ENCODE measurements around the gene BCCIP. TPM values are rescaled to one million over a fixed set of nuclear protein-coding genes. Genes with fewer than 3 reads are reported as not detected.

BCCIP gene

GRCh38 chr10:125881192-125881591 is 57.8 kb downstream of the BCCIP start, which contains the start of gene DHX32:
TSS of gene DHX32 (minus strand) at chr10:125881292. CDS start at chr10:125880824, 468 bp downstream.
- no peak within 1 kb of the TSS for H3K14ac ChIP-seq (ENCODE audit: low read length in 2 of 2)
- H2BK15ac ChIP-seq (ENCODE audit: low read depth, poor library complexity, severe bottlenecking) = no peak within 1 kb of the TSS
- no peak within 1 kb of the TSS for H3K4ac ChIP-seq (ENCODE audit: low read depth in 1 of 2, low read length in 2 of 2)
- no peak within 1 kb of the TSS for H2BK12ac ChIP-seq (ENCODE audit: low read length in 2 of 2)
- peak; percentile 47 for DNase-seq
- no peak within 1 kb of the TSS for H2AFZ ChIP-seq (ENCODE audit: low read depth, low read length)
- H3K4me3 ChIP-seq (ENCODE audit: insufficient read depth in 1 of 2, low read depth in 1 of 2, low read length in 2 of 2) = no peak within 1 kb of the TSS
- no peak within 1 kb of the TSS for H2BK120ac ChIP-seq (ENCODE audit: low read depth, low read length)
- no peak within 1 kb of the TSS for H3K9ac ChIP-seq (ENCODE audit: low read length)
- no peak within 1 kb of the TSS for H4K8ac ChIP-seq (ENCODE audit: low read length)
- no peak within 1 kb of the TSS for H2BK5ac ChIP-seq (ENCODE audit: low read depth, low read length, poor library complexity, severe bottlenecking)
- no peak within 1 kb of the TSS for H3K27ac ChIP-seq (ENCODE audit: low read length, poor library complexity, severe bottlenecking)
- H2AK5ac ChIP-seq (ENCODE audit: low read length, severe bottlenecking) = no peak within 1 kb of the TSS
- no peak within 1 kb of the TSS for H4K91ac ChIP-seq (ENCODE audit: low read length)
- H3K23ac ChIP-seq (ENCODE audit: low read length in 2 of 2) = no peak within 1 kb of the TSS
- H3K4me2 ChIP-seq (ENCODE audit: low read length, poor library complexity, severe bottlenecking) = no peak within 1 kb of the TSS
- peaks cover 0 to 39% of the 10 kb centered on the region in 2 experiments for H3K36me3 ChIP-seq (ENCODE audit: control insufficient read depth in 1 of 2, insufficient read depth in 2 of 2, low read depth in 1 of 2, low read length in 2 of 2)
- H3K18ac ChIP-seq (ENCODE audit: low read depth in 1 of 2, low read length in 2 of 2) = peak within 1 kb of the TSS in 1 of 2 experiments; percentile 43
- peaks cover 23% of the 10 kb centered on the region for H3K79me1 ChIP-seq (replicated peaks; ENCODE audit: low read length, poor library complexity, severe bottlenecking)
- peaks cover 10% of the 10 kb centered on the region for H3K4me1 ChIP-seq (ENCODE audit: control insufficient read depth, insufficient read depth, low read depth, low read length)
- 24% methylated on average over 3 of the region's 4 CpGs for WGBS
- no peaks in the 10 kb centered on the region for H3K27me3 ChIP-seq (ENCODE audit: control insufficient read depth in 1 of 2, insufficient read depth in 1 of 2, low read length in 2 of 2)
- peaks cover 12% of the 10 kb centered on the region for H3K9me3 ChIP-seq (ENCODE audit: control insufficient read depth, low read length)

DNA sequence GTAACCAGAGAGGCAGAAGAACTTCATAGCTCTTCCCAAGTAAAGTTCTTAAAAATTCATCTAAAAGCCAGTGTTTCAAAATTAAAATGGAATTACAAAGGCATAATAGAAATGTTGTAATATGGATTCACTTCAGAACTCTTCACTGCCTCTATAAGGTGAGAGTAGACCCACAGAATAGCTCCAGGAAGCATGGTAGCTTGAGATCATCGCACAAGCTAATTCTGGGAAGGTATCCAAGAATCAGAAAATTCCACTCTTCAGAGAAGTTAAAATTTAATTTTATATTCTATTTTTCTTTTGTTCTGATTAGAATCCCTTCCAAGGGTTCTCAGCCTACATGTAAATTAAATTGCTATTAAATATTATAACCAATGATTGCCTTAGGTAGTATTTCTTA is 59.2 kb downstream of the BCCIP start:
- peaks cover 10% of the 10 kb centered on the region for H3K4me1 ChIP-seq (ENCODE audit: control insufficient read depth, insufficient read depth, low read depth, low read length)
- H4K91ac ChIP-seq (ENCODE audit: low read length) = no peak overlapping the region
- peaks cover 0 to 25% of the 10 kb centered on the region in 2 experiments for H3K36me3 ChIP-seq (ENCODE audit: control insufficient read depth in 1 of 2, insufficient read depth in 2 of 2, low read depth in 1 of 2, low read length in 2 of 2)
- no peak overlapping the region for H3K4me2 ChIP-seq (ENCODE audit: low read length, poor library complexity, severe bottlenecking)
- no peak overlapping the region for H3K4ac ChIP-seq (ENCODE audit: low read depth in 1 of 2, low read length in 2 of 2)
- H2BK120ac ChIP-seq (ENCODE audit: low read depth, low read length) = no peak overlapping the region
- H2AK5ac ChIP-seq (ENCODE audit: low read length, severe bottlenecking) = no peak overlapping the region
- no peak overlapping the region for H2BK5ac ChIP-seq (ENCODE audit: low read depth, low read length, poor library complexity, severe bottlenecking)
- no peak overlapping the region for H2BK12ac ChIP-seq (ENCODE audit: low read length in 2 of 2)
- H3K9ac ChIP-seq (ENCODE audit: low read length) = no peak overlapping the region
- H2BK15ac ChIP-seq (ENCODE audit: low read depth, poor library complexity, severe bottlenecking) = no peak overlapping the region
- H3K79me1 ChIP-seq (replicated peaks; ENCODE audit: low read length, poor library complexity, severe bottlenecking) = peaks cover 23% of the 10 kb centered on the region
- no CpG with 5 or more reads among the region's 1 CpG for WGBS
- H3K18ac ChIP-seq (ENCODE audit: low read depth in 1 of 2, low read length in 2 of 2) = no peak overlapping the region
- H3K27ac ChIP-seq (ENCODE audit: low read length, poor library complexity, severe bottlenecking) = no peak overlapping the region
- H2AFZ ChIP-seq (ENCODE audit: low read depth, low read length) = no peak overlapping the region
- no peak overlapping the region for H3K14ac ChIP-seq (ENCODE audit: low read length in 2 of 2)
- no peak overlapping the region for H3K23ac ChIP-seq (ENCODE audit: low read length in 2 of 2)
- no peak for DNase-seq
- H3K9me3 ChIP-seq (ENCODE audit: control insufficient read depth, low read length) = no peaks in the 10 kb centered on the region
- no peak overlapping the region for H3K4me3 ChIP-seq (ENCODE audit: insufficient read depth in 1 of 2, low read depth in 1 of 2, low read length in 2 of 2)
- no peaks in the 10 kb centered on the region for H3K27me3 ChIP-seq (ENCODE audit: control insufficient read depth in 1 of 2, insufficient read depth in 1 of 2, low read length in 2 of 2)
- H4K8ac ChIP-seq (ENCODE audit: low read length) = no peak overlapping the region

GRCh38 chr10:125883211-125883610 is 59.9 kb downstream of the BCCIP start:
- no peaks in the 10 kb centered on the region for H3K27me3 ChIP-seq (ENCODE audit: control insufficient read depth in 1 of 2, insufficient read depth in 1 of 2, low read length in 2 of 2)
- H3K27ac ChIP-seq (ENCODE audit: low read length, poor library complexity, severe bottlenecking) = no peak overlapping the region
- DNase-seq = no peak
- H3K4ac ChIP-seq (ENCODE audit: low read depth in 1 of 2, low read length in 2 of 2) = no peak overlapping the region
- peaks cover 22% of the 10 kb centered on the region for H3K79me1 ChIP-seq (replicated peaks; ENCODE audit: low read length, poor library complexity, severe bottlenecking)
- H3K36me3 ChIP-seq (ENCODE audit: control insufficient read depth in 1 of 2, insufficient read depth in 2 of 2, low read depth in 1 of 2, low read length in 2 of 2) = peaks cover 0 to 20% of the 10 kb centered on the region in 2 experiments
- H2BK120ac ChIP-seq (ENCODE audit: low read depth, low read length) = no peak overlapping the region
- no peak overlapping the region for H4K91ac ChIP-seq (ENCODE audit: low read length)
- peak overlapping the region; percentile 33 for H2AK5ac ChIP-seq (ENCODE audit: low read length, severe bottlenecking)
- H3K4me1 ChIP-seq (ENCODE audit: control insufficient read depth, insufficient read depth, low read depth, low read length) = peaks cover 10% of the 10 kb centered on the region
- H3K9ac ChIP-seq (ENCODE audit: low read length) = no peak overlapping the region
- H4K8ac ChIP-seq (ENCODE audit: low read length) = no peak overlapping the region
- H3K9me3 ChIP-seq (ENCODE audit: control insufficient read depth, low read length) = no peaks in the 10 kb centered on the region
- H2BK15ac ChIP-seq (ENCODE audit: low read depth, poor library complexity, severe bottlenecking) = no peak overlapping the region
- 96% methylated on average over 3 of the region's 3 CpGs for WGBS
- H3K23ac ChIP-seq (ENCODE audit: low read length in 2 of 2) = no peak overlapping the region
- no peak overlapping the region for H2BK5ac ChIP-seq (ENCODE audit: low read depth, low read length, poor library complexity, severe bottlenecking)
- H2AFZ ChIP-seq (ENCODE audit: low read depth, low read length) = no peak overlapping the region
- no peak overlapping the region for H3K4me2 ChIP-seq (ENCODE audit: low read length, poor library complexity, severe bottlenecking)
- no peak overlapping the region for H2BK12ac ChIP-seq (ENCODE audit: low read length in 2 of 2)
- H3K14ac ChIP-seq (ENCODE audit: low read length in 2 of 2) = no peak overlapping the region
- H3K18ac ChIP-seq (ENCODE audit: low read depth in 1 of 2, low read length in 2 of 2) = no peak overlapping the region
- no peak overlapping the region for H3K4me3 ChIP-seq (ENCODE audit: insufficient read depth in 1 of 2, low read depth in 1 of 2, low read length in 2 of 2)

Small RNAs within 50 kb of the gene (small RNA-seq; reads per million reads assigned to genes)
- gene MIR4484 (ENCODE audit: low read depth) (1.2 reads per million), gene RF00017 (ENCODE audit: low read depth) (not detected)

Measured in mesenchymal stem cell (in vitro differentiated cells and primary cell).